ENCODE results near the gene AFP. TPM values are rescaled to one million over a fixed set of nuclear protein-coding genes. Genes with fewer than 3 reads are reported as not detected.

The AFP gene
- total and polyA plus RNA-seq, 2 of the 8 experiments (the other 6 are each of a cell fraction or from before 2014, with no cell fraction given), result 6.1 to 10.4 TPM

- ChIA-PET POLR2A (ENCODE audit: partially characterized antibody) (no interaction called here), CTCF (ENCODE audit: partially characterized antibody) (interaction anchor here (0.7 to 3.0 kb wide), 2 partner anchors 11 to 17 kb away, joined by 3 to 20 read pairs; partner anchors contain the start of gene AFP)
- Histone ChIP-seq H3K14ac (ENCODE audit: insufficient read length) (no peak overlapping the region), H3K27ac (ENCODE audit: low read depth, low read length) (no peak overlapping the region), H3K4me3 (ENCODE audit: extremely low read depth in 1 of 4, insufficient read depth in 2 of 4, low read depth in 3 of 4, low read length in 4 of 4) (no peak overlapping the region), H2BK12ac (ENCODE audit: low read depth, low read length) (no peak overlapping the region), H2BK120ac (replicated peaks; ENCODE audit: low read depth, low read length) (no peak overlapping the region), H2BK15ac (ENCODE audit: low read length) (no peak overlapping the region), H3K9me3 (ENCODE audit: insufficient read depth in 2 of 2, low read depth in 1 of 2, low read length in 1 of 2) (no peaks in the 10 kb centered on the region), H3K79me2 (ENCODE audit: control insufficient read depth in 1 of 2, insufficient read depth in 2 of 2, low read length in 2 of 2) (no peaks in the 10 kb centered on the region), H3K4ac (replicated peaks; ENCODE audit: insufficient read length, low read depth, low read length) (no peak overlapping the region), H4K8ac (ENCODE audit: extremely low read depth, insufficient read depth, low read length) (no peak overlapping the region), H2BK5ac (ENCODE audit: low read depth, low read length) (no peak overlapping the region), H3K56ac (replicated peaks; ENCODE audit: insufficient read length, low read depth, low read length) (no peak overlapping the region), H2BK20ac (ENCODE audit: low read length) (no peak overlapping the region), H3K23me2 (ENCODE audit: low read depth, low read length) (no peaks in the 10 kb centered on the region), H4K91ac (replicated peaks; ENCODE audit: insufficient read length, low read length) (no peak overlapping the region), H2AK5ac (ENCODE audit: low read depth, low read length) (no peak overlapping the region), H2AFZ (ENCODE audit: low read length) (no peak overlapping the region), H3K23ac (ENCODE audit: insufficient read length) (no peak overlapping the region), H3K4me2 (ENCODE audit: insufficient read depth in 1 of 2, low read depth in 2 of 2, low read length in 2 of 2) (no peak overlapping the region), H3K27me3 (replicated peaks in 1 of 4; ENCODE audit: control insufficient read depth in 3 of 4, extremely low read depth in 1 of 4, insufficient read depth in 3 of 4, low read length in 3 of 4) (no peaks in the 10 kb centered on the region), H3K4me1 (replicated peaks in 1 of 4; ENCODE audit: control insufficient read depth in 3 of 4, insufficient read depth in 4 of 4, low read length in 3 of 4) (no peaks in the 10 kb centered on the region), H3K9ac (replicated peaks in 1 of 4; ENCODE audit: extremely low read depth in 1 of 4, low read depth in 3 of 4, low read length in 3 of 4) (no peak overlapping the region), H4K5ac (ENCODE audit: insufficient read length, low read depth, low read length) (no peak overlapping the region), H3K18ac (ENCODE audit: extremely low read depth, low read length) (no peak overlapping the region), H4K20me1 (replicated peaks in 1 of 2; ENCODE audit: control insufficient read depth in 1 of 2, insufficient read depth in 2 of 2, low read length in 2 of 2) (no peaks in the 10 kb centered on the region), H3K79me1 (ENCODE audit: low read depth, low read length) (no peaks in the 10 kb centered on the region), H3K36me3 (ENCODE audit: control insufficient read depth in 2 of 4, insufficient read depth in 4 of 4, low read length in 3 of 4) (no peaks in the 10 kb centered on the region)
- 85% methylated on average over 4 of the region's 4 CpGs; no CpG with 5 or more reads in 1 of the 2 experiments for WGBS, 2 experiments (ENCODE audit: extremely low coverage in 1 of 2, insufficient coverage in 1 of 2, insufficient read length in 1 of 2, insufficient replicate concordance in 2 of 2, low coverage in 1 of 2, low lambda C conversion rate in 2 of 2, missing lambda C conversion rate in 1 of 2)
- FAIRE-seq, result no peak
- no peak for DNase-seq (ENCODE audit: low read depth in 1 of 2, low spot score in 2 of 2)
- TF ChIP-seq, protein P1, sequence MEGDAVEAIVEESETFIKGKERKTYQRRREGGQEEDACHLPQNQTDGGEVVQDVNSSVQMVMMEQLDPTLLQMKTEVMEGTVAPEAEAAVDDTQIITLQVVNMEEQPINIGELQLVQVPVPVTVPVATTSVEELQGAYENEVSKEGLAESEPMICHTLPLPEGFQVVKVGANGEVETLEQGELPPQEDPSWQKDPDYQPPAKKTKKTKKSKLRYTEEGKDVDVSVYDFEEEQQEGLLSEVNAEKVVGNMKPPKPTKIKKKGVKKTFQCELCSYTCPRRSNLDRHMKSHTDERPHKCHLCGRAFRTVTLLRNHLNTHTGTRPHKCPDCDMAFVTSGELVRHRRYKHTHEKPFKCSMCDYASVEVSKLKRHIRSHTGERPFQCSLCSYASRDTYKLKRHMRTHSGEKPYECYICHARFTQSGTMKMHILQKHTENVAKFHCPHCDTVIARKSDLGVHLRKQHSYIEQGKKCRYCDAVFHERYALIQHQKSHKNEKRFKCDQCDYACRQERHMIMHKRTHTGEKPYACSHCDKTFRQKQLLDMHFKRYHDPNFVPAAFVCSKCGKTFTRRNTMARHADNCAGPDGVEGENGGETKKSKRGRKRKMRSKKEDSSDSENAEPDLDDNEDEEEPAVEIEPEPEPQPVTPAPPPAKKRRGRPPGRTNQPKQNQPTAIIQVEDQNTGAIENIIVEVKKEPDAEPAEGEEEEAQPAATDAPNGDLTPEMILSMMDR (IDR thresholded peaks at IDR 0.05; ENCODE audit: control extremely low read depth in 1 of 3, insufficient read depth in 1 of 3, low read depth in 1 of 3, low read length in 3 of 3), result no peak
- TF ChIP-seq CREB1 (IDR thresholded peaks at IDR 0.05) (no peak), GTF2F1 (IDR thresholded peaks at IDR 0.05; ENCODE audit: borderline replicate concordance, low read depth, low read length) (no peak), BACH1 (IDR thresholded peaks at IDR 0.05; ENCODE audit: low read length) (no peak), TAF7 (optimal IDR thresholded peaks at IDR 0.05; ENCODE audit: borderline replicate concordance, low read depth, low read length) (no peak), YY1 (IDR thresholded peaks at IDR 0.05; ENCODE audit: low read depth, low read length) (no peak), SIX5 (IDR thresholded peaks at IDR 0.05; ENCODE audit: low read depth, low read length) (no peak), SP2 (IDR thresholded peaks at IDR 0.05; ENCODE audit: low read length) (no peak), EP300 (IDR thresholded peaks at IDR 0.05; ENCODE audit: borderline replicate concordance in 1 of 2, low read depth in 2 of 2, low read length in 2 of 2) (no peak), JUN (IDR thresholded peaks at IDR 0.05; ENCODE audit: low read depth, low read length) (no peak), NANOG (IDR thresholded peaks at IDR 0.05; ENCODE audit: insufficient read depth, low read depth, low read length, poor library complexity, severe bottlenecking) (no peak), RFX5 (IDR thresholded peaks at IDR 0.05; ENCODE audit: borderline replicate concordance, low read depth, low read length) (no peak)
- TF ChIP-seq, protein P2, sequence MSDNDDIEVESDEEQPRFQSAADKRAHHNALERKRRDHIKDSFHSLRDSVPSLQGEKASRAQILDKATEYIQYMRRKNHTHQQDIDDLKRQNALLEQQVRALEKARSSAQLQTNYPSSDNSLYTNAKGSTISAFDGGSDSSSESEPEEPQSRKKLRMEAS (IDR thresholded peaks at IDR 0.05), result no peak
Observed at GRCh38 chr4:73422458-73422752, 13.6 kb upstream of the AFP start.
